Activated T-cell treated with anti-CD3 and anti-CD28 coated beads, Interleukin-2, amount 50 U/mL, for 4 hours (primary cell): ENCODE data around the gene CDK7. TPM values are rescaled to one million over a fixed set of nuclear protein-coding genes. Genes with fewer than 3 reads are reported as not detected.
A peak's percentile ranks its signal among the peaks of the same experiment; 100 is the strongest.

Experiments
- ATAC-seq, 2 donors: fragments of 200-7000 bp; cut with Tn5 transposase; one replicate each; pipeline ENCODE4 v1.10.0; 2021
- DNase-seq: peaks from one replicate; pipeline ENCODE4 v3.0.0-alpha.2; 2020
- H3K27me3 Mint-ChIP-seq: one replicate; pipeline ENCODE4 v1.8.0; 2021; ENCODE audit warnings: low read depth, mixed read lengths
- H3K36me3 Mint-ChIP-seq: one replicate; pipeline ENCODE4 v1.8.0; 2022; ENCODE audit warnings: mixed read lengths; ENCODE audit not compliant: insufficient read depth
- H3K4me1 Mint-ChIP-seq: one replicate; pipeline ENCODE4 v1.8.0; 2021; ENCODE audit warnings: low read depth, mixed read lengths
- H3K4me3 Mint-ChIP-seq: one replicate; pipeline ENCODE4 v1.8.0; 2021; ENCODE audit warnings: mild to moderate bottlenecking, moderate library complexity, mixed read lengths
- H3K9me3 Mint-ChIP-seq: one replicate; pipeline ENCODE4 v1.8.0; 2021; ENCODE audit warnings: mixed read lengths
- total RNA-seq, 3 donors: library from RNA; stranded (reverse); gene quantifications; one replicate each; pipeline ENCODE4 v1.2.1, GENCODE V29; 2021

CDK7 gene
- 10 to 100 TPM; 39.9 to 52.4 (median 48.5) TPM for total RNA-seq

GRCh38 chr5:69234457-69235268 is at the start of gene CDK7:
TSS of gene CDK7 (plus strand) at chr5:69234886. CDS start at chr5:69234976, 90 bp downstream.
- Mint-ChIP-seq H3K4me1 (peaks cover 37% of the 10 kb centered on the region), H3K27me3 (no peaks in the 10 kb centered on the region), H3K9me3 (no peaks in the 10 kb centered on the region), H3K4me3 (peak within 1 kb of the TSS; percentile 97), H3K36me3 (peaks cover 14% of the 10 kb centered on the region)
- ATAC-seq (peak; percentile 100), DNase-seq (peak; percentile 85)

GRCh38 chr5:69187342-69187741 is 47.3 kb upstream of the CDK7 start:
- H3K36me3 Mint-ChIP-seq: peaks cover 1% of the 10 kb centered on the region
- H3K27me3 Mint-ChIP-seq: no peaks in the 10 kb centered on the region
- DNase-seq (no peak), ATAC-seq (no peak)
- H3K9me3 Mint-ChIP-seq: no peaks in the 10 kb centered on the region
- peaks cover 13% of the 10 kb centered on the region for H3K4me1 Mint-ChIP-seq
- no peak overlapping the region for H3K4me3 Mint-ChIP-seq

GRCh38 chr5:69188811-69189161 is 45.9 kb upstream of the CDK7 start:
- Mint-ChIP-seq H3K9me3 (no peaks in the 10 kb centered on the region), H3K4me1 (peaks cover 13% of the 10 kb centered on the region), H3K36me3 (peaks cover 1% of the 10 kb centered on the region), H3K27me3 (no peaks in the 10 kb centered on the region), H3K4me3 (peak overlapping the region; percentile 90)
- ATAC-seq (no peak), DNase-seq (no peak)

- peaks cover 13% of the 10 kb centered on the region for H3K4me1 Mint-ChIP-seq
- no peaks in the 10 kb centered on the region for H3K27me3 Mint-ChIP-seq
- no peaks in the 10 kb centered on the region for H3K9me3 Mint-ChIP-seq
- H3K36me3 Mint-ChIP-seq: peaks cover 1% of the 10 kb centered on the region
- H3K4me3 Mint-ChIP-seq: peak within 1 kb of the TSS; percentile 90
- DNase-seq: peak; percentile 85
- peak; percentile 94 for ATAC-seq
Measured at GRCh38 chr5:69189162-69190086, 45.3 kb upstream of the CDK7 start, which contains the start of gene CENPH. TSS of gene CENPH (plus strand) at chr5:69189583. CDS start at chr5:69189635, 52 bp downstream.

GRCh38 chr5:69202497-69202896 is 32.2 kb upstream of the CDK7 start:
- H3K4me3 Mint-ChIP-seq: no peak overlapping the region
- H3K27me3 Mint-ChIP-seq: no peaks in the 10 kb centered on the region
- H3K4me1 Mint-ChIP-seq: no peaks in the 10 kb centered on the region
- H3K36me3 Mint-ChIP-seq: peaks cover 10% of the 10 kb centered on the region
- no peaks in the 10 kb centered on the region for H3K9me3 Mint-ChIP-seq
- ATAC-seq (no peak), DNase-seq (no peak)

- no peak overlapping the region for H3K4me3 Mint-ChIP-seq
- no peak for ATAC-seq
- no peaks in the 10 kb centered on the region for H3K27me3 Mint-ChIP-seq
- H3K4me1 Mint-ChIP-seq: no peaks in the 10 kb centered on the region
- H3K9me3 Mint-ChIP-seq: no peaks in the 10 kb centered on the region
- H3K36me3 Mint-ChIP-seq: peaks cover 4% of the 10 kb centered on the region
- no peak for DNase-seq
Measured at GRCh38 chr5:69206528-69207190, 28.0 kb upstream of the CDK7 start.

- no peak for ATAC-seq
- Mint-ChIP-seq H3K36me3 (no peaks in the 10 kb centered on the region), H3K4me3 (no peak overlapping the region), H3K4me1 (no peaks in the 10 kb centered on the region), H3K9me3 (no peaks in the 10 kb centered on the region), H3K27me3 (no peaks in the 10 kb centered on the region)
- DNase-seq: no peak
Measured at GRCh38 chr5:69209602-69210001, 25.1 kb upstream of the CDK7 start.

- no peaks in the 10 kb centered on the region for H3K27me3 Mint-ChIP-seq
Measured at GRCh38 chr5:69211200-69211599, 23.5 kb upstream of the CDK7 start.

GRCh38 chr5:69212022-69212421 is 22.7 kb upstream of the CDK7 start:
- peak overlapping the region; percentile 31 for H3K4me3 Mint-ChIP-seq
- H3K27me3 Mint-ChIP-seq: no peaks in the 10 kb centered on the region
- ATAC-seq (no peak), DNase-seq (no peak)
- no peaks in the 10 kb centered on the region for H3K36me3 Mint-ChIP-seq
- H3K4me1 Mint-ChIP-seq: peaks cover 2% of the 10 kb centered on the region
- no peaks in the 10 kb centered on the region for H3K9me3 Mint-ChIP-seq

More at GRCh38 chr5:69211200-69211599, 23.5 kb upstream of the CDK7 start:
- no peaks in the 10 kb centered on the region for H3K4me1 Mint-ChIP-seq
- no peaks in the 10 kb centered on the region for H3K36me3 Mint-ChIP-seq
- ATAC-seq (no peak), DNase-seq (no peak)
- no peaks in the 10 kb centered on the region for H3K9me3 Mint-ChIP-seq
- H3K4me3 Mint-ChIP-seq: no peak overlapping the region

GRCh38 chr5:69213513-69214215 is 21.0 kb upstream of the CDK7 start:
- ATAC-seq: no peak
- no peaks in the 10 kb centered on the region for H3K9me3 Mint-ChIP-seq
- H3K27me3 Mint-ChIP-seq: no peaks in the 10 kb centered on the region
- H3K4me1 Mint-ChIP-seq: peaks cover 7% of the 10 kb centered on the region
- no peak overlapping the region for H3K4me3 Mint-ChIP-seq
- DNase-seq: no peak
- H3K36me3 Mint-ChIP-seq: no peaks in the 10 kb centered on the region

- DNase-seq (no peak), ATAC-seq (no peak)
- Mint-ChIP-seq H3K4me3 (peak overlapping the region; percentile 97), H3K9me3 (no peaks in the 10 kb centered on the region), H3K27me3 (no peaks in the 10 kb centered on the region), H3K36me3 (peaks cover 1% of the 10 kb centered on the region), H3K4me1 (peaks cover 14% of the 10 kb centered on the region)
Measured at GRCh38 chr5:69217151-69217511, 17.6 kb upstream of the CDK7 start.

GRCh38 chr5:69217548-69218526 is 16.8 kb upstream of the CDK7 start:
- H3K36me3 Mint-ChIP-seq: peaks cover 3% of the 10 kb centered on the region
- peak; percentile 93 for DNase-seq
- ATAC-seq: peak; percentile 91 to 96
- H3K4me3 Mint-ChIP-seq: peak overlapping the region; percentile 97
- H3K4me1 Mint-ChIP-seq: peaks cover 14% of the 10 kb centered on the region
- H3K9me3 Mint-ChIP-seq: no peaks in the 10 kb centered on the region
- H3K27me3 Mint-ChIP-seq: no peaks in the 10 kb centered on the region

GRCh38 chr5:69219939-69220338 is 14.7 kb upstream of the CDK7 start:
- ATAC-seq (no peak), DNase-seq (no peak)
- Mint-ChIP-seq H3K4me3 (no peak overlapping the region), H3K27me3 (no peaks in the 10 kb centered on the region), H3K4me1 (peaks cover 14% of the 10 kb centered on the region), H3K9me3 (no peaks in the 10 kb centered on the region), H3K36me3 (peaks cover 3% of the 10 kb centered on the region)
